GM21825 (cell line): ENCODE data around the gene KHK.
"Not testable (repeated sequence)": the region's sequence is repeated elsewhere in the genome, so short reads cannot be mapped to it uniquely, and the experiment has no call there.

Experiments
- ATAC-seq: cut with Tn5 transposase; IDR thresholded peaks from one replicate; pipeline ENCODE4 v1.9.1; 2021; ENCODE audit warnings: mild to moderate bottlenecking, moderate library complexity; ENCODE audit not compliant: unreplicated experiment

Gene KHK

DNA sequence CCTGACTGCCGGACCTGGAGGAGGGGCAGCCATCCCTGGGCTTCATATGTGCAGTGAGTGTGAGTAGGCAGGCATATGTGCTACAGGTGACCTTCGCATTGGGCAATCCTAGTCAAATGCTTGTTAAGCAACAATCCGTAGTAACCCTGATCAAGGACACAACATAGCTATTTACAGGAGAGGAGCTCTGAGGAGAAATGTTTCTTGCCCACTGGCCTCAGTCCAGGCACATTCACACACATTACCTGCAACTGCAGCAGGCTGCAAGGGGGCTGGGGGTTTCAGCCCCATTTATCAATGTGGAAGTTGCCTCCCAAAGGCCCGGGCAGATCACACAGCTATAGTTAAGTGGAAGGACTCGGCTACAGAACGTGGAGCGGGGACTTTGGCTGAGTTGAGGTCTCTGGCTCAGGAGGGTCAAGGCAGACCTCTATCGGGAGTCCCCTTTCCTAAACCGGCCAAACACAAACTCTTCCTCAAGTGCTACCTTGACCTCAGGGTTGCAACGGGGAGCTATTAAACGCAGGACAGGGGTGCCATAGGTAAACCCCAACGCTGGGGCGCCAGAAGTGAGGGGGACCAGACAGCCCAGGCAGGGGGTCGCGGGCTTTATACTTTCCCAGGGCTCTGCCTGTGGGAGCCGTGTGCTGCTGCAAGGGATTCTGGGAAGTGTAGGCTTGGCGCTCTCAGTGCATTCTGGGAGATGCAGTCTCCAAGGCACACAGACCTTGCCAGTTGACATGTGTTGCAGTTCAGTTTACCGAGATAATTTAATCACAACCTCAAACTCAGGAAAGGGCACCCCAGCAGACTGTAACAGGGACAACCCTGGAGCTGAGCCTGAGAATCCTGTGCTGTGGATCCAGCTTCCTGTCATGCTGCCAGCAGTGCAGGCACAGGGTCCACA lies 9.4 kb downstream of the KHK start:
- no peak for ATAC-seq

DNA sequence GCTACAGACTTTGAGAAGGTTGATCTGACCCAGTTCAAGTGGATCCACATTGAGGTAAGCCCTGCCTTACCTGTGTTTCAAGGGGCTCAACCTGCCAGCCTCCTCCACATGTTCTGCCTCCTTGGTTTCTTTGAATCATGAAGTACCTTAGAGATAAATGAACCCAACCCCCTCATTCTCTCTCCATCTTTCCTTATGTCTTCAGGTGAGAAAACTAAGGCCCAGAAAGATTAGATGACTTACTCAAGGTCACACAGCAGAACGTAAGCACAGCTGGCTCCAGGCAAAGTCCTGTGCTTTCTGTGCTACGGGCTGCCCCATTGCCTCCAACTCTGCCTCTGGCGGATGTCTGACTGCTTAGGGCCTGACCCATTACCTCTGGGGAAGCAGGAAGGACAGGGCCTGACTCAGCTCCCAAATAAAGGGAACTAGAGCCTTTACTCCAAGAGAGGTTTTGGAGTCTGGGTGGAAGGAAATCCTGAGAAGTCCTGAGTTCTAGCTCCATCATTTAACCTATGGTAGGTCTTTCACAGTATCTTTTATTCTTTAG lies 10.3 kb downstream of the KHK start:
- ATAC-seq: no peak

DNA sequence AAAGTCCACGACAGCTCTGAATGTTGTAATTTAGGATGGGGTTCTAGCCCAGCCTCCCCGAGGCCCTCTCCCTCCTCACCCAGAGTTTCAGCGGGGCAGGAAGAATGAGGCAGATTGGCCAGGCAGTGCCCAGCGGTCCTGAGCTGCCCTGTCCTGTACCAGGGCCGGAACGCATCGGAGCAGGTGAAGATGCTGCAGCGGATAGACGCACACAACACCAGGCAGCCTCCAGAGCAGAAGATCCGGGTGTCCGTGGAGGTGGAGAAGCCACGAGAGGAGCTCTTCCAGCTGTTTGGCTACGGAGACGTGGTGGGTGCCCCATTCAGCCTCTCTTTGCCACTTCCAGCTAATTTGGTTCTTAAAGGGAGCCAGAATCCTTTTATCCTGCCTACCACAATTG lies 10.8 kb downstream of the KHK start:
- no peak for ATAC-seq

DNA sequence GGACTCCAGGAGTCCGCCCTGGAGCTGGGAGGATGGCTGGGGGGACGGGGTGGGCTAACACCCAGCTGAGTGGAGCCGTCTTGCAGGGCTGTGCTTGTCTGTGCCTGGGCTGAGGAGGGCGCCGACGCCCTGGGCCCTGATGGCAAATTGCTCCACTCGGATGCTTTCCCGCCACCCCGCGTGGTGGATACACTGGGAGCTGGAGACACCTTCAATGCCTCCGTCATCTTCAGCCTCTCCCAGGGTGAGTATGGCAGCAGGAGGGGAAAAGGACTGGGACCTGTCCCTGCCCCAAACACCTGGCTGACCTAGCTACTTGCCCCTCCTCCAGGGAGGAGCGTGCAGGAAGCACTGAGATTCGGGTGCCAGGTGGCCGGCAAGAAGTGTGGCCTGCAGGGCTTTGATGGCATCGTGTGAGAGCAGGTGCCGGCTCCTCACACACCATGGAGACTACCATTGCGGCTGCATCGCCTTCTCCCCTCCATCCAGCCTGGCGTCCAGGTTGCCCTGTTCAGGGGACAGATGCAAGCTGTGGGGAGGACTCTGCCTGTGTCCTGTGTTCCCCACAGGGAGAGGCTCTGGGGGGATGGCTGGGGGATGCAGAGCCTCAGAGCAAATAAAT lies 12.9 kb downstream of the KHK start:
- ATAC-seq: no peak

DNA sequence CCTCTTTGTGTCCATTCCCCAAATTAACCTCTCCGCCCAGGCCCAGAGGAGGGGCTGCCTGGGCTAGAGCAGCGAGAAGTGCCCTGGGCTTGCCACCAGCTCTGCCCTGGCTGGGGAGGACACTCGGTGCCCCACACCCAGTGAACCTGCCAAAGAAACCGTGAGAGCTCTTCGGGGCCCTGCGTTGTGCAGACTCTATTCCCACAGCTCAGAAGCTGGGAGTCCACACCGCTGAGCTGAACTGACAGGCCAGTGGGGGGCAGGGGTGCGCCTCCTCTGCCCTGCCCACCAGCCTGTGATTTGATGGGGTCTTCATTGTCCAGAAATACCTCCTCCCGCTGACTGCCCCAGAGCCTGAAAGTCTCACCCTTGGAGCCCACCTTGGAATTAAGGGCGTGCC lies 13.5 kb downstream of the KHK start:
- no peak for ATAC-seq

DNA sequence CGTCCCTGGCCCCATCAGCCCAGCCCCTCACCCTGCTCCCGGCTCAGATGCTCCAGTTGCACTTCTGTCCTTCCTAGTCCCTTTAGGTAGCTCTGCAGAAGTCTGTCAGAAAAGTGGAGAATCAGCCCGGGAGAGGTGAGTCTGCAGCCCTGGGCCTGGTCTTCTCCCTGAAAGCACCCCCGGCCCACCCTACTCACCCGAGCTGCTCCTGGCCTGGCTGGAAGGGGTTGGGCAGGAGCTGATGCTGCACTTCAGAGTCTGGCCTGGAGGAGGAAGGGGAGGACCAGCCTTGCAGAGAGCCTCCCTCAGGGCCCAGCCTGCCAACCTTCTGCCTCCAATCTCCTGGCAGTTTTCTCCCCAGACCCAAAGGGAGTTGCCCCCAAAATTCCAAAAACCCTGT lies 15.8 kb downstream of the KHK start:
- no peak for ATAC-seq

DNA sequence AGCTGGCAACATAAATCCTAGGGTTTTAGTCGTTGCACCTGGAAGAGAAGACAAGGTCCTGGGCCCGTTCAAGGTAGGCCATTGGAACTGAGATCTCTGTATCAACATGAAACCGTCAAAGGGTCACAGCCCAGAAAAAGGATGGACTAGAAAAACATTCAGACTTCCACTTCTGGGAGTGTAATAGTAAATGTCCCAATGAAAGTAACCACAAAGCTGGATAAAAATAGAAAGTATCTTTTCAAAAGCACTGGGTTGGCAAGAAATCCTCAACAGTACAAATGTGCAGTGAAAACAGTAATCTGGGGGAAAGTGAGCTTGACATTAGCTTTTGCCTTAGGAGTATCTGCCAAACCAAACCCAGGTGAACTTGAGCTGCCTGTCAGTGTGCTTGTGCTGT lies 19.4 kb downstream of the KHK start:
- ATAC-seq: no peak

DNA sequence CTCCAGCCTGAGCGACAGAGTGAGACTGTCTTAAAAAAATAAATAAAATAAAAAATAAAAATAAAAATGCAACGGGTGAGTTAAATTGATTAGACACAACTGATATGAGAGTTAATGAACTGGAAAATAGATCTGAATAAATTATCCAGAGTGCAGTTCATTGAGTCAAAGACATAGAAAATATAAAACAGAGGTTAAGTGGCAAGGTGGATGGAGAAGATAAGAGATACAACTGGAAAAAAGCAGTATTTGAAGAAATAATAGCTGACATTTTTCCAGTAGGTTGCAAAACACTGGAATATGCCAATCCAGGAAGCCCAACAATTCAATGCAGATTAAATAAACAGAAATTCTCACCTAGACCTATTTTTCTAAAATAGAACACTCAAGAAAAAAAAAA lies 21.6 kb downstream of the KHK start:
- no peak for ATAC-seq

DNA sequence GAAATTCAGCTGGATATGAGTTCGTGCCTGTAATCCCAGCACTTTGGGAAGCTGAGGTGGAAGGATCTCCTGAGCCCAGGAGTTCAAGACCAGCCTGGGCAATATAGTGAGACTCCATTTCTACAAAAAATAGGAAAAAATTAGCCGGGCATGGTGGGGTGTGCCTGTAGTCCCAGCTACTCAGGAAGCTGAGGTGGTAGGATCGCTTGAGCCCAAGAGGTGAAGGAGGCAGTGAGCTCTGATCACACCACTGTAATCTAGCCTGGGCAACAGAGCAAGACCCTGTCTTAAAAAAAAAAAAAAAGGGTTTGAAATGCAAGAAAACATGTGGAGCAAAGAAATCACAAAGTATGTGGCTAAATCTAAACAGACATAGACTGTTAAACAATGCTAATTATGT lies 22.5 kb downstream of the KHK start:
- no peak for ATAC-seq

DNA sequence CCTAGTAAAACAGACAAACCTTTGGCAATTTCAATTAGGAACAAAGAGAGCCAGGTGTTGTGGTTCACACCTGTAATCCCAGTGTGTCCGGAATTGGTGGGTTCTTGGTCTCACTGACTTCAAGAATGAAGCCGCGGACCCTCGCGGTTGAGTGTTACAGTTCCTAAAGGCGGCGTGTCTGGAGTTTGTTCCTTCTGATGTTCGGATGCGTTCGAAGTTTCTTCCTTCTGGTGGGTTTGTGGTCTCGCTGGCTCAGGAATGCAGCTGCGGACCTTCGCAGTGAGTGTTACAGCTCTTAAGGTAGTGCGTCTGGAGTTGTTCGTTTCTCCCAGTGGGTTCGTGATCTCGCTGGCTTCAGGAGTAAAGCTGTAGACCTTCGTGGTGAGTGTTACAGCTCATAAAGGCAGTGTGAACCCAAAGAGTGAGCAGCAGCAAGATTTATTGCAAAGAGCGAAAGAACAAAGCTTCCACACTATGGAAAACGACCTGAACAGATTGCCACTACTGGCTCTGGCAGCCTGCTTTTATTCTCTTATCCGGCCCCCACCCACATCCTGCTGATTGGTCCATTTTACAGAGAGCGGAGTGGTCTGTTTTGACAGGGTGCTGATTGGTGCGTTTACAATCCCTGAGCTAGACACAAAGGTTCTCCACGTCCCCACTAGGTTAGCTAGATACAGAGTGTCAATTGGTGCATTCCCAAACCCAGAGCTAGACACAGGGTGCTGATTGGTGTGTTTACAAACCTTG lies 24.2 kb downstream of the KHK start:
- not testable (repeated sequence) for ATAC-seq

DNA sequence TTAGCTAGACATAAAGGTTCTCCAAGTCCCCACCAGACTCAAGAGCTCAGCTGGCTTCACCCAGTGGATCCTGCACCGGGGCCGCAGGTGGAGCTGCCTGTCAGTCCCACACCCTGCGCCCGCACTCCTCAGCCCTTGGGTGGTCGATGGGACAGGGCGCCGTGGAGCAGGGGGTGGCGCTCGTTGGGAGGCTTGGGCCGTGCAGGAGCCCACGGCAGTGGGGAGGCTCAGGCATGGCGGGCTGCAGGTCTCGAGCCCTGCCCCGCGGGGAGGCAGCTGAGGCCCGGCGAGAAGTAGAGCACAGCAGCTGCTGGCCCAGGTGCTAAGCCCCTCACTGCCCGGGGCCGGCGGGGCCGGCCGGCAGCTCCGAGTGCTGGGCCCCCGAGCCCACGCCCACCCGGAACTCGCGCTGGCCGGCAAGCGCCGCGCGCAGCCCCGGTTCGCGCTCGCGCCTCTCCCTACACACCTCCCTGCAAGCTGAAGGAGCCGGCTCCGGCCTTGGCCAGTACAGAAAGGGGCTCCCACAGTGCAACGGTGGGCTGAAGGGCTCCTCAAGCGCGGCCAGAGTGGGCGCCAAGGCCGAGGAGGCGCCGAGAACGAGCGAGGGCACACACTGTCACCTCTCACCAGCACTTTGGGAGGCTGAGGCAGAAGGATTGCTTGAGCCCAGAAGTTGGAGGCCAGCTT lies 25.0 kb downstream of the KHK start:
- not testable (repeated sequence) for ATAC-seq

DNA sequence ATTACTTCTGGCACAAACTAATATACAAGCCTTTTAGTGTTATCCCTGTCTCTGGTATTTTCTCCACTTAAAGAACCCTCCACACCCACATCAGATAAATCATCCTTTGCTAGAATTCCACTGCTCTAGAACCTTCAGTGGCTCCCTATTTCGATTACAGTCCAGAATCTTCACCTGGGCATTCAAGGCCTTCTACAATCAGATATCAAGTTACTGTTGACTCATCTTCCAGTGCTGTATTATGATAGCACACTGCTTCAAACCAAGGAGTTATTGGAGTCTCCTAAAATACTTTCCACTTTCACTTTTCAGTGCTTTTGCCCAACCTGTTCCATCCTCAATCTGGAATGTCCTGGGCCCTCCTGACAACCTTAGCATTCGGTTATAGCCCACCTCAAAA lies 28.9 kb downstream of the KHK start:
- ATAC-seq: no peak

DNA sequence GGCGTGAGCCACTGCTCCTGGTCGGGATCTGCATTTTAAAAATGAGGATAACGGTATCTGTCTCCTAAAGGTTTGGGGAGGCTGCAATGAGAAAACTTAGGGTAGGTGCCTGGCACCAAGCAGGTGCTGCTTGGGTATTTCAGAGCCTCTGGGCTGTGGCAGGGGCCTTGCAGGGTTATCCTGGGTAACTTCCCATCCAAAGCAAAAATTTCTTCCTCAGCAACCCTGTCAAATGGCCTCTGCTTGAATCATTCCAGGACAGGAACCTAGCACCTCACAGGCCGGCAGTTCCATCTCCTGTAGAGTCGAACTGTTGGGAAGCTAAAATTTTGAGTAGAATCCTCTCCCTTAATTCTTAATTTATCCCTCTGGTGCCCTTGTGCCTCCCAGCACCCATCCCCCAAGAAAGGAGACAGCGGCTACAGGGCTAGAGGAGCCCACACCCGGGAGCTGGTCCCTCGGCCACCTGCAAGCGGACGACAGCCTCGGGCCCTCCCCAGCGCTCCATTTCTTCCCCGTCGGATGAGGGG lies 31.5 kb downstream of the KHK start:
- no peak for ATAC-seq

DNA sequence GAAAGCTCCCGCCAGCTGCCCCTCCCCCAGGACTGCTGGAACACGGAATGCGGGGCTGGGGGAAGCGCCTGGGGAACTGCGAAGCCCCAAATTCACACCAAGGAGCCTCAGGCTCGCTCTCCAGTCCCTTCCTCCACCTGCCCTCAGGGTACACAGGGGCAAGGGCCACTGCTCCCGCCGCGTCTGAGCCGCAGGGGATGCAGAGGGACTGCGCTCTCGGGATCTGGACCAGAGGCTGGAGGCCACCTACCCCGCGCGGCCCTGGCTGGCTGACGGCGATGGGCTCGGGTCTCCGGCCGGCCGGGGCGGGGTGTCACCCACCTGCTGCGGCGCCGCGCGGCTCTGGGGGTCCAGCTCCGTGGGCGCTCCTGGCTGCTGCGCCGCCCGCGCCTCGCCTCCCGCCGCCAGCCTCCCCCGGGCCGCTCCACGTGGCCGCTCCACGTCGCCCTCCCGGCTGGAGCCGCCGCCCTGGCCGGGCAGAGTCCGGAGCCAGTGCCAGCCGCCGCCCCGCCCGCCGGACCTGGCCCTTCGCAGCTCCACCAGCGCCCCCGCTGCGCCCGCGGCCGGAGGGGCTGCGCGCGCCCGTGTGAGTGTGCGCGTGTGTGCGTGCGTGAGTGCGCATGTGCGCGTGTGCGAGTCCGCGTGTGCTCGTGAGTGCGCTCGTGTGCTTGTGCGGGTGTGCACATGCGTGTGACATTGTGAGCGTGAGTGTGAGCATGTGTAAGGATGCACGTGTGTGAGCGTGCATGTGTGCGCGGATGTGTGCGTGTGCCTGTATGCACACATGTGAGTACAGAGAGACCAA lies 32.2 kb downstream of the KHK start, which contains the start of gene CGREF1:
Gene CGREF1 (minus strand): TSS at position 604 of the 805 bp plus-strand sequence. CDS start 14,762 bp downstream, outside the sequence.
- no peak for ATAC-seq

DNA sequence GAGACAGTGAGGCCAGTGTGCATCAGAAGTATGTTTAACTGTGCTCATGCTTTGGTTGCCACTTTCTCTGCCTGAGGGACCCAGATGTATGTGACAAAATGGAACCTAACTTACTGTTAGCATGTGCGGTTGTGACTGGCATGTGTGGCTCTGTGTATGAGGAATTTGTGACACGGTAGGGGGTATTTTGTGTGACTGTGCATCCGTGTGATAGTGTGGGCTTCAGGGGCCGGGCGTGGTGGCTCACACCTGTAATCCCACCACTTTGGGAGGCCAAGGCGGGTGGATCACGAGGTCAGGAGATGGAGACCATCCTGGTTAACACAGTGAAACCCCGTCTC lies 32.7 kb downstream of the KHK start:
- ATAC-seq: not testable (repeated sequence)

DNA sequence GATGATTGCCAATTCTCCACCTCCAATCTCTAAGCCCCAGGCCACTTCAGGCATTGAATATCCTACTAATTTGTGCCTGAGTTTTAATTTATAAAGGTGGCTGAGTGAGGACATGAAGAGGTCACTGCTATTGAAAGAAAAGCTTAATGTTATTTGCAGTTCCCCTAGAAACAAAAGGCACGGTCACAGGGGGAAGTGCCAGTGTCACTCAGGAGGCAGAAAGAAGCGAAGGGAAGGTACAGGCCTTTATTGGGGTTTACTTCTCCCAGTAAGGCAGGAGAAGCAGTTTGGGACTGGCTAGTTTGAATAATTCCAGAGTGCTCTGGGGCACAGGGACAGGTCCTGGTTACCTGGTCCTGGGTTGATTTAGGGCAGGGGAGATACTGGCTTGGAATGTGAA lies 35.3 kb downstream of the KHK start:
- no peak for ATAC-seq

DNA sequence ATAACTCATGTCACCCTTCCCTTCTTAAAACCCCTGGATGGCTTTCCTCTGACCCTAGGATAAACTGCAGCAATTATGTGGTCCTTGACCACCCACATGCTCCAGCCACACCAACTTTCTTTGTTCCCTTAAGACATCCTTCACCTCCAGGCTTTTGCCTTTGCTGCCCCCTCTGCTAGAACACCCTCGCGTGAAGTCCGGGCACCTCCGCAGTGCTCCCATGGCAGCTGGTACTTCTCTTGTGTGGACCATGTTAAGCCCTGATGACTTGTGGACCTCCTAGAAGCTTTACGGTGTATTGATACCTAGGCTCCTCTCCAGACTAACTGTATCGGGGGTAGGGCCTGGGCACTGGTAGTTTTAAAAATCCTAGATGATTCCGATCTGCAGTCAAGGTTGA lies 36.2 kb downstream of the KHK start:
- no peak for ATAC-seq

DNA sequence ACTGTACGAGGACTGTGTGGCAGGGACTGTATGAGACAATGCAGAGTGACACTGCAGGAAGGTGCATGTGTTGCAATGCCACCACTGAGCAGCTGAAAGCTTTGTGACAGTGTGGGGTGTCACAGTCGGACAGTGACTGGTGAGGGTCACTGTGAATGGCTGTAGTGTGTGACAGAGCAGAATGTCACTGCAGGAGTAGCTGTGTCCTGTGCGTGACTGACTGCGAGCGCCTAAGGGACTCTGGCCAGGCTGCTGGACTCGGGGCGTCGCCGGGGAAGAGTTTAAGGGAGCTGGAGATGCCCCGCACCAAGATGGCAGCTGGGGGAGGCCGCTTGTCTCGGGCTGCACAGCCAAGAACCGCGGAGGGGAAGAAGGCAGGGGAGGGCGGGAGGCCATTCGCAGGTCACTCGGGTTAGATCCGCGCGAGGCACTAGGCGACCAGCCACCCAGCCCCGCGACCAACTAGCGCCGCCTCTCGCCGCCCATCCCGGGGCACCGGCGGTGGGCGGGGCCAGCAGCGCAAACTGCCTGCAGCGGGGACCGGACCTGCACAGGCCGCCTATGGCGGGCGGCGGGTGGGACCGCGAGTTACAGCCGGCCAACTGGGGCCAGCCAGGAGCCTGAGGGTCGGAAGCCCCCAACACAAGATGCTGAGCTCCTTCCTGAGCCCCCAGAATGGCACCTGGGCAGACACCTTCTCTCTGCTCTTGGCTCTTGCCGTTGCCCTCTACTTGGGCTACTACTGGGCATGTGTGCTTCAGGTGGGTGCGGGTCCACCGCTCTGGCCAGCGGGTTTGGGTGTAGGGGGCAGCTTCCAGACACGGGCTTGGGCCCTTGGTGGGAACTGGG lies 37.0 kb downstream of the KHK start, which contains the start of gene ABHD1:
Gene ABHD1 (plus strand): TSS at position 514 of the 849 bp plus-strand sequence. CDS start 134 bp downstream, at position 648.
- no peak for ATAC-seq

DNA sequence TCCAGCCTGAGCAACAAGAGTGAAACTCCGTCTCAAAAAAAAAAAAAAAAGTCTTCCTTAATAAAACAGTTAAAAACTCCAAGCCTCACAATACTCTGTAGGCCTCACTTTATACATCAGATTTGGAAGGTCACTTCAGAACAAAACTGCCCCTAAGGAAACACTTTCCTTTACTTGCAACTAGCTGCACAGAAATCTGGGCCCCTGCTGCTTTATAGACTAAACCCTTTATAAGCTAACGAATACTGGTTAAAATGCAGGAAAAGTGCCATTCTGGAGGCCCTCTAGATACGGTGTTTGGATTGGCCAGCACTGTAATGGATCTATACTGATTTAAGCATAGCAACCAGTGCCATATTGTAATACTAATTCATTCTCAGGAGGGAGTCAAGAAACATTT lies 38.5 kb downstream of the KHK start:
- ATAC-seq: no peak
